GM19240 (cell line): ENCODE results near the gene RTTN.

Source experiments
- DNase-seq: peaks from one replicate; pipeline ENCODE4 v3.0.0; 2011; ENCODE audit warnings: low spot score; ENCODE audit not compliant: insufficient read length

The RTTN gene

DNA sequence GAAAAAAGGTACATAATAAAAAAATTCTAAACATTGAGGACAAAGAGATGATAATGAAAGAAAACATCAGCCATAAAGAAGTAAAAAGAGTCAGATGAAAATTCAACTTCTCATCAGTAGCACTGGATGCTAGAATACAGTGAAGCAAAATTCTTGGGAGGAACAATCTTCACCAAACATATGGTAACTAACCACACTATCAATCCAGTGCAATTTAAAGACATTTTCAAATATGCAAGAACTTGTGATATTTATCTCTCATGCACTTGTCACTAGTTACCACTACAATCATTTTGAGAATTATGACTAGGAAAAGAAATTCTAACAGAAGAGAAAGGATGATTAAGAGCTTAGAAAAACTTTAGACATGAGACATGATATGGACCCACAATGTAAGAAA is 127.4 kb downstream of the RTTN start:
- DNase-seq = no peak

- no peak for DNase-seq
Measured at GRCh38 chr18:70075906-70076305, 129.6 kb downstream of the RTTN start.

GRCh38 chr18:70074116-70074515 is 131.4 kb downstream of the RTTN start:
- DNase-seq = no peak

- DNase-seq = no peak
Measured at GRCh38 chr18:70073432-70073831, 132.1 kb downstream of the RTTN start.

DNA sequence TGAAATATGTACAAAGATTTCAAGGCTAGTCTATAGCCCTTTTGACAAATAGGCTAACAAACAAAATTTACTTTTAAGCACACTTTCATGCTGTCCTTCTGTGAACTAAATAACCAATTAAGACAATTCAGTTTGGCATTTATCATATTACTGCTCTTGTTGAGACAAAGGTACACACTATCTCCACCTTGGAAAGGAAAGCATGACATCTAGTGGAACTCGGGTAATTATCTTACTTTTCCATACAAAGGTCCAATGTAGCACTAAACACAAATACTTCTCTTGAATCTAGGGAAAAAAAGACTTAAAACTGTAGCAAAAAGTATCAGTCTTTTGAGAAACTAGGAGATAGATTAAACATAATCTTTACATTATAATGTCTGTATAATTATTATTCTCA is 132.8 kb downstream of the RTTN start:
- no peak for DNase-seq

- no peak for DNase-seq
Measured at GRCh38 chr18:70069965-70070364, 135.5 kb downstream of the RTTN start.

DNA sequence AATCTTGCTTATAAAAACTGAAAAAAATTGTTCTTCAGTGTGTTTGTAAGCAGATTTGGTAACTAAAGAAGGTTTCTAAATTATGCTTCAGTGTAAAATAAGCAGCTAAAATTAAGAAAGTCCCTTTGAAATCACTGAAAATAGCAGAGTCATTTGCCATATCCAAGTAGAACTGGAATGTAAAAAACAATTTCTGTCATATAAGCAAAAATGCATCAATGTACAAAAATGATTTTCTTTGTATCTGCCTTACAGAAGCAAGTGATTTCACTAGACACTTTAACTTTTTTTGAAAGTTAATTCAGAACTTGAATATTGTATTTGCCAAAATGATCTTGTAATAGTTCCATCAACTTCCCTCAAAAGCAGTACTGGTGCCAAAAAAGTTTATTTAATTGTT is 136.1 kb downstream of the RTTN start:
- no peak for DNase-seq

DNA sequence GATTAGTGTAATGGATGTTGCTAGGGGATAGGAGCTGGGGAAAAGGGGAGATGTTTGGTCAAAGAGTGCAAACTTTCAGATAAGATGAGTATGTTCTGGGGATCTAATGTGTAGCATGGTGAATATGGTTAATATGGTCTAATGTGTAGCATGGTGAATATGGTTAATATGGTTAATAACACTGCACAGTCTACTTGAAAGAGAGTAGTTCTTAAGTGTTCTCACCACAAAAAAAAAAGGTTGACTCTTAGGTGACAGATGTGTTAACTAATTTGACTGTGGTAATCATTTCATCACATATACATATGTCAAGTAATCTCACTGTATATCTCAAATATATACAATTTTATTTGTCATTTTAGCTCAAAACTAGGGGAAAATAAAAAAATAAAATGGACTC is 136.5 kb downstream of the RTTN start:
- no peak for DNase-seq

DNA sequence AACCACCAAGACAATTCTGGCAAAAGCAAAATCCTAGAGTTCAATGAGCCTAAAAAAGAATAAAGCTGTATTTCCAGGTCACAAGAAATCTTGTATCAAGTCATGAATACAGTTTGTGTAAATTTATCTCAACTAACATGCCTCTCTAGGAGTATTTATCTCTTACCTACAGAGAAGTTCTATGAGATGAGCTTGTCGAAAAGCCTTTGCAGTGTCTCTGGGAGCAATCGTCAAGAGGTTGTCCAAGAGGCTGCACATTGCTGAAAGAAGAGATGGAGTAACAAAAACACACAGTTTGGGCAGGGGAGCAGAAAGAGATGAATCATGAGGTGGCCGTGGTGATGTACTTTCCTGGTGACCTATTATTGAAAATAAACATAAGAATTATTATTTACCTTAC is 145.8 kb downstream of the RTTN start:
- DNase-seq = no peak

DNA sequence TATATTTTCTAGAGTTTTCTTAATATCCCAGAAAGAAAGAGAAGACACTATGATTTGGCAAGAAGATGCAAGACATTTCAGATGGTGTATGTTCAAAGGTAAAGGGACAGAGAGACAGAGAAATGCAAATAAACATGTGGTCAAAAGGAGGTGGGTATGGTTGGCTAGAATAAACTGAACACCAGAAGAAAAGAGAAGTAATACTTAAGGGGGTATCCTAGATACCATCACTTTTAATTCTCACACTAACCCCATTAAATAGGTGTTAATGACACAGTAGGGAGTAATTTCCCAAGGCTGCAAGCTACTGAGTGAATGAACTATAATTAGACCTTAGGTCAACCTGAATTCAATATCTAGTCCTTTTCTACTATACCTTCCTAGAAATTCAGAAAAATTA is 146.6 kb downstream of the RTTN start:
- DNase-seq = peak; percentile 4

DNA sequence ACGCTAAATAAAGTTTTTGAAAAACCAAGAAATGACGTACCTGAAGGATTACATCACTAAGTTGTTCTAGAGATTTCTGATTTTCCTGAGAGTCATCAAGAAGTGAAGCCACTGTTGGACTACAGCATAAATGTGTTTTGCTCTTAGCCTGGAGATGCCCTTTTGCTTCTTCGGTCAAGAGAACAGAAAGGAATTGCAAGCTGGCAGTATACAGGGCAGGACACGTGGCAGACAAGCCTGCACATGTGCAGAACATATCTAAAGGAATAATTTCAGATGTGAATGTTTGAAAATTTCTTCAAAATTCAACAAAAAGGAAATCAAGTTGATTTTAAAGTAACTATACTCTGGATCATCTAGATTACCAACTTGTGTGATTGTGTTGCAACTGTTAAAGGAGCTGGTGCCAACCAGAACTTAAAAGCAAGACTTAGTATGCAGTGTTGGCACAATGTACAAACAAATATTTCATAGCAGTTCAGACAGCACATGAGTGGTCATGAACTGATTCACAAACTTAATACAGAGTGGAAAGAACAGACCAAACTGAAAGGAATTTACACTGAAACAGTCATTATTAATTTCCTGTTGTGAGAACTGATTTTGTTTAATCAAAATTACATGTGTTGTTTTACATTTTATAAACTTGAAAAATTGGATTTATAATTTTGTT is 157.4 kb downstream of the RTTN start:
- DNase-seq = no peak

GRCh38 chr18:70046796-70047195 is 158.7 kb downstream of the RTTN start:
- no peak for DNase-seq

GRCh38 chr18:70046207-70046606 is 159.3 kb downstream of the RTTN start:
- no peak for DNase-seq

DNA sequence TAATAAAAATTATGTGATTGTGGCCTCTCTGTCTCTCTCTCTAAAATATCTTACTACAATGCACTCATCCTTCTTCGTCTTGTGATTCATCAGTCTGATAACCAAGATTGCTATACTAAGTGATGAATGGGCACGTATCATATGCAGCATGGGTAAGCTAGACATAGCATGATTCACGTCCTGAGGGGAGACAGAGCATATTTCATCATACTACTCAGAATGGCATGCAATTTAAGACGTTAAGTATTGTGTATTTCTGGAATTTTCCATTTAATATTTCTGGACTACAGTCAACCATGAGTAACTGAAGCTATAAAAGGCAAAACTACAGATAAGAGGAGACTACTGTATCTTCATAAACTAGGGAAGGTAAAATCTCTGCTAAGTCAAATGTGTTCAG is 160.9 kb downstream of the RTTN start:
- DNase-seq = no peak

DNA sequence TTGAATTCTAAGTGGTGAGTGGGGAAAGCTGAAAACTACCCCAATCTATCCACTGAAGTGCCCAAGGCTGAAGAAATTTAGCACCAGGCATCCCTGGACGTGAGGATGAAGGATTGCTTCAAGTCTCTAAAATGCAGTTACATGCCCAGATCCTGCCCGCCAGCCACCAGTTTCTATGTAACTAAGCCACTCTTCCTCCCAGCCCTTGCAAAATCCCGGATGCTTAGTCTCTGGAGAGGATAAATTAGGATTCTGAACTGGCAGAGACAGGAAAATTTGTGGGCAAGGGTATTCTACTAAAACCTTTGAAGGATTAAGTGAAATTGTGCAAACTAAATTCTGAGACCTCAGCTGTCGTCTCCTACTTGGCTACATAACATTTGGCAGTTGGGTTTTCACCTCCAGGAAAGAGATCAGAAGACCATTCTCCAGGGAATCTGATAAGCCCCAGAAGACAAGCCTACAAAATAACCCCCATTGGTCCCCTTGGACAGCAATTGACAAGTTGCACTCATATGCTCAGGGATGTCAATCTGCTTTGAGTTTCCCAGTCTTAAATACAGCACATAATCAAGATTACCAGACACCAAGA is 163.9 kb downstream of the RTTN start:
- no peak for DNase-seq

- no peak for DNase-seq
Measured at GRCh38 chr18:70039186-70039585, 166.3 kb downstream of the RTTN start.

DNA sequence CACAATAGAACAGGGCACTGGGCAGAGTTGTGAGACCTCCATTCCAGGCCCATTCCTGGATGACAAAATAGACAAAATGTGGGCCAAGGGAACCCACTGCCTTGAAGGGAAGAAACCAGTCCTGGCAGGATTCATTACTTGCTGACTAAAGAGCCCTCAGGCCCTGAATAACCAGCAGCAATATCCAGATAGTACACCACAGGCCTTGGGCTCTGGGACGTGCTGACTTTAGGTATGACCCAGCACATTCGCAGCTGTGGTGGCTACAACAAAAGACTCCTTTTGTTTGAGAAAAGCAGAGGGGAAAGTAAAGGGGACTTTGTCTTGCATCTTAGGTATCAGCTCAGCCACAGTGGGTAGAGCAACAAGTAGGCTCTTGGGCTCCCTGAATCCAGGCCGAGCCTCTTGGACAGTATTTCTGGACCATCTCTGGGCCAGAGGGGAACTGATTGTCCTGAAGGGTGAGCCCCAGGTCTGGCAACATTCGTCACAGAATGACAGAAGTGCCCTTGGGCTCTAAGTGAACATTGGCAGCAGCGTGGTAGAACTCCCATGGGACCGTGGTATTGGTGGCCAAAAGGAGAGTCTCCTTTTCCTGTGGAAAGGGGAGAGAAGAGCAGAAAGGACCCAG is 167.9 kb downstream of the RTTN start:
- DNase-seq = no peak

- peak; percentile 41 for DNase-seq
Measured at GRCh38 chr18:70036771-70037347, 168.6 kb downstream of the RTTN start.

DNA sequence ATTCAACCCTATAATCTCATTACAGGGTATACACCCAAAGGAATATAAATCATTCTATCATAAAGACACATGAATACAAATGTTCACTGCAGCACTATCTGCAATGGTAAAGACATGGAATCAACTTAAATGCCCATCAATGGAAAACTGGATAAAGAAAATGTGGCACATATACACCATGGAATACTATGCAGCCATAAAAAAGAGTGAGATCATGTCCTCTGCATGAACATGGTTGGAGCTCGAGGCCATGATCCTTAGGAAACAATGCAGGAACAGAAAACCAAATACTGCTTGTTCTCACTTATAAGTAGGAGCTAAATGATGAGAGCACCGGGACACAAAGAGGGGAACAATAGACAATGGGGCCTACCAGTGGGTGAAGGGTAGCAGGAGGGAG is 169.3 kb downstream of the RTTN start:
- DNase-seq = no peak

DNA sequence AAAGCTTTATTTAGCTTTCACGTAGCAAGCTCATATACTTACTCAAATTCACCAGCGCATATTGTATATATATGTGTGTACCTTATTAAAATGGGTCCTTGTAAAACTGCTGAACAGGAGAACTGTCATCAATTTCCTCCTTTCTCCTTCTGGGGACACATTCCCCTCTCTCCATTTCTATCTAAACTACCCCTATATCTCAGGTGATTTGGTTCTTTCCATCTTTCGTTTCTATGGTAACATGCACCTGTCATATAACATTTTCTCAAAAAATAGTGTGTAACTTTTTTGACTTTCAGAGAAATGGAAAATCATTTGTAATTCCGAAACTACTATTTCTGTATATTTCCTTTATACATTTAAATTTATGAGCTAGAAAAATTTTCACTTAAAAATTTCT is 174.3 kb downstream of the RTTN start:
- DNase-seq = no peak

- DNase-seq = no peak
Measured at GRCh38 chr18:70030728-70031127, 174.8 kb downstream of the RTTN start.

DNA sequence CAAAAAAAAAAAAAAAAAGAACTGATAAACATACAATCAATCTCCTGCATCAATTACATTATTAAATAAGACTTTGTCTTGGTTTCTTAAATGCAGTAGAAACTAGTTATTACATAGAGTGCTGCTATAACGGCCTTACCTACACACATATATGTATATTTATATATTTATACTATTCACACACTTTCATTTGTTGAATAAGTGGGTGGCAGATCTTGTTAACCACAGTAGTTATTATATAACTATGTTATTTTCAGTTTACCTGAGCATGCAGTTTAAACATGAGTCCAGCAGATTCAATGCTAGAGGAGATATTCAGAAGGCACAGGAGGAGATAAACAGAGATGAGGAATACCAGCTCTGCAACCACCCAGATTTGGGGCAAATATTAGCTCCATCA is 176.3 kb downstream of the RTTN start:
- DNase-seq = no peak

- no peak for DNase-seq
Measured at GRCh38 chr18:70028734-70029133, 176.8 kb downstream of the RTTN start.
